Neural progenitor cell (in vitro differentiated cells): ENCODE data around the gene FUT7.

Source experiments
- CTCF ChIP-seq: fragments of 200-600 bp; sonication (generic); IDR thresholded peaks from 2 replicates; pipeline ENCODE4 v1.5.1; 2017; ENCODE audit warnings: antibody characterized with exemption, mild to moderate bottlenecking
- EZH2 ChIP-seq: fragments of 200-600 bp; sonication (generic); IDR thresholded peaks from 2 replicates; pipeline ENCODE4 v1.6.1; 2017; ENCODE audit warnings: antibody characterized with exemption, mild to moderate bottlenecking, moderate library complexity
- EZH2phosphoT487 ChIP-seq: fragments of 200-600 bp; sonication (generic); IDR thresholded peaks from 2 replicates; pipeline ENCODE4 v1.6.1; 2017; ENCODE audit warnings: antibody characterized with exemption

- no peak for TF ChIP-seq EZH2
- no peak for TF ChIP-seq CTCF
- TF ChIP-seq EZH2phosphoT487, result no peak
These were observed 41.5 kb downstream of the FUT7 start for GRCh38 chr9:136990242-136990911.
